Measurements from ENCODE around the gene NUMA1. TPM values are rescaled to one million over a fixed set of nuclear protein-coding genes. Genes with fewer than 3 reads are reported as not detected.

Gene NUMA1
- total and polyA plus RNA-seq, 9 of the 15 experiments (the other 6 are each of a cell fraction or from before 2014, with no cell fraction given): 4.1 to 104 (median 51.2) TPM

DNA sequence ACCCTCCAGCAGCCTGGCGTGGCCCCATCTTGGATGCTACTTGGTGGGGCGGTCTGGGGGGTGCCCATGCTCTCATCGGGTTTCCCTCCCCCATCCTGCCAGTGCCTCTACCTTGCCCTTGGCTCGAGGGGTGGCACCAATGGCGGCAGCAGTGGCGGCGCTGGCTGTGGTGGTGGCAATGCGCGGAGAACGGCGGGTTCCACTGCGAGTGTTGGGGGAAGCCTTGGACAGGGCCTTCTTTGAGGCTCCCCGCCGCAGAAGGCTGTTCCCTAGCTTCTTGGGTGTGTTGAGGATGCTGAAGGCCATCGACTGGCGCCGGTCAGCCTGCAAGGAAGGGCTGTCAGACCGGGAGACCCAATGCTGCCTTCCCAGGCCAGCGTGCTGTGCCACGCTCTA is 76.6 kb downstream of the NUMA1 start:
- Histone ChIP-seq H3K9me1 (ENCODE audit: control insufficient read depth, insufficient read depth, low read length) (peaks cover 6% of the 10 kb centered on the region), H3K4me2 (ENCODE audit: insufficient read depth, low read length) (no peak overlapping the region), H3K27me3 (ENCODE audit: control insufficient read depth in 2 of 2, insufficient read depth in 2 of 2, low read length in 2 of 2) (no peaks in the 10 kb centered on the region), H3K9ac (ENCODE audit: insufficient read depth in 1 of 2, low read depth in 2 of 2, low read length in 2 of 2) (peak overlapping the region in 1 of 2 experiments; percentile 36; a peak in 1 of 4 replicates), H3K79me2 (ENCODE audit: control insufficient read depth, insufficient read depth, low read length) (no peaks in the 10 kb centered on the region), H3K4me3 (no peak overlapping the region), H3K27ac (ENCODE audit: extremely low read depth, low read depth, low read length) (no peak overlapping the region), H3K36me3 (ENCODE audit: control insufficient read depth, insufficient read depth, low read length) (peaks cover 94% of the 10 kb centered on the region), H3K4me1 (replicated peaks in 1 of 2; ENCODE audit: control insufficient read depth in 2 of 2, insufficient read depth in 2 of 2, low read length in 2 of 2) (peaks cover 19 to 39% of the 10 kb centered on the region in 2 experiments; a peak in 4 of 5 replicates), H3K9me3 (replicated peaks; ENCODE audit: control insufficient read depth, insufficient read depth, low read depth, low read length) (no peaks in the 10 kb centered on the region), H2AFZ (ENCODE audit: low read depth, low read length) (no peak overlapping the region), H4K20me1 (replicated peaks; ENCODE audit: control insufficient read depth, insufficient read depth, low read length) (no peaks in the 10 kb centered on the region)
- ChIA-PET CTCF (ENCODE audit: low intra/inter-chr PET ratio) (no interaction called here), POLR2A (interaction anchor here (0.6 to 4.0 kb wide), 4 partner anchors 8 to 323 kb away, joined by 3 to 12 read pairs (median 5); no protein-coding TSS in a partner anchor)
- in situ Hi-C loops (cut with MboI) (no loop called here), intact Hi-C loops (cut with micrococcal nuclease) (no loop called here)
- 93% methylated on average over 7 of the region's 20 CpGs for WGBS (ENCODE audit: insufficient coverage, low coverage, missing lambda C conversion rate)
- FAIRE-seq (no peak), ATAC-seq (no peak), DNase-seq (ENCODE audit: extremely low read depth in 1 of 4, low spot score in 3 of 4) (no peak)
- no TSS peak for BruUV-seq (replicated peaks)
- no peak for TF ChIP-seq KDM1A (IDR thresholded peaks at IDR 0.05)
- TF ChIP-seq ZBTB33 (CRISPR knock-in tag; IDR thresholded peaks at IDR 0.05): peak; percentile 11; the same call in 1 of the 2 replicates
- TF ChIP-seq, protein P1, sequence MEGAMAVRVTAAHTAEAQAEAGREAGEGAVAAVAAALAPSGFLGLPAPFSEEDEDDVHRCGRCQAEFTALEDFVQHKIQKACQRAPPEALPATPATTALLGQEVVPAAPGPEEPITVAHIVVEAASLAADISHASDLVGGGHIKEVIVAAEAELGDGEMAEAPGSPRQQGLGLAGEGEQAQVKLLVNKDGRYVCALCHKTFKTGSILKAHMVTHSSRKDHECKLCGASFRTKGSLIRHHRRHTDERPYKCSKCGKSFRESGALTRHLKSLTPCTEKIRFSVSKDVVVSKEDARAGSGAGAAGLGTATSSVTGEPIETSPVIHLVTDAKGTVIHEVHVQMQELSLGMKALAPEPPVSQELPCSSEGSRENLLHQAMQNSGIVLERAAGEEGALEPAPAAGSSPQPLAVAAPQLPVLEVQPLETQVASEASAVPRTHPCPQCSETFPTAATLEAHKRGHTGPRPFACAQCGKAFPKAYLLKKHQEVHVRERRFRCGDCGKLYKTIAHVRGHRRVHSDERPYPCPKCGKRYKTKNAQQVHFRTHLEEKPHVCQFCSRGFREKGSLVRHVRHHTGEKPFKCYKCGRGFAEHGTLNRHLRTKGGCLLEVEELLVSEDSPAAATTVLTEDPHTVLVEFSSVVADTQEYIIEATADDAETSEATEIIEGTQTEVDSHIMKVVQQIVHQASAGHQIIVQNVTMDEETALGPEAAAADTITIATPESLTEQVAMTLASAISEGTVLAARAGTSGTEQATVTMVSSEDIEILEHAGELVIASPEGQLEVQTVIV (CRISPR knock-in tag; IDR thresholded peaks at IDR 0.05; ENCODE audit: borderline replicate concordance): no peak
- TF ChIP-seq YY1 (IDR thresholded peaks at IDR 0.05; ENCODE audit: borderline replicate concordance in 1 of 3, control insufficient read depth in 1 of 3, extremely low read depth in 1 of 3, insufficient read depth in 3 of 3, insufficient read length in 1 of 3, insufficient replicate concordance in 2 of 3, low read depth in 1 of 3, low read length in 2 of 3): no peak
- no peak for TF ChIP-seq GATA2 (CRISPR knock-in tag; IDR thresholded peaks at IDR 0.05)
- TF ChIP-seq NFATC3 (IDR thresholded peaks at IDR 0.05): no peak
- TF ChIP-seq ATF6 (CRISPR knock-in tag; IDR thresholded peaks at IDR 0.05): no peak
- TF ChIP-seq POLR2A (conservative IDR thresholded peaks at IDR 0.05): peak; percentile 2; the same call in 1 of the 2 replicates
- TF ChIP-seq ERF (CRISPR knock-in tag; IDR thresholded peaks at IDR 0.05): no peak
- TF ChIP-seq CEBPG (CRISPR knock-in tag; IDR thresholded peaks at IDR 0.05): no peak
- no peak for TF ChIP-seq CEBPG (tag; conservative IDR thresholded peaks at IDR 0.05 in 1 of 2, IDR thresholded peaks at IDR 0.05 in 1 of 2)
- TF ChIP-seq NUFIP1 (IDR thresholded peaks at IDR 0.05; ENCODE audit: partially characterized antibody): no peak
- peak; percentile 81 for TF ChIP-seq POLR2G (IDR thresholded peaks at IDR 0.05; ENCODE audit: low read depth, low read length)
- TF ChIP-seq ZNF282 (CRISPR knock-in tag; IDR thresholded peaks at IDR 0.05): no peak
- no peak for TF ChIP-seq IRF1 (CRISPR knock-in tag; IDR thresholded peaks at IDR 0.05; ENCODE audit: borderline replicate concordance)
- TF ChIP-seq RBM22 (IDR thresholded peaks at IDR 0.05; ENCODE audit: low read depth, low read length, poor library complexity, severe bottlenecking): peak; percentile 85

Measured in K562 (cell line).